22Rv1 (cell line): ENCODE data around the gene RIC3.
A peak's percentile ranks its signal among the peaks of the same experiment; 100 is the strongest.

Experiments
- H3K27ac ChIP-seq: fragments of 450-650 bp; 2 replicates; pipeline ENCODE4 v1.5.1; 2017
- ZFX ChIP-seq: fragments of 450-650 bp; IDR thresholded peaks from 2 replicates; pipeline ENCODE4 v1.6.1; 2017; ENCODE audit warnings: antibody characterized with exemption, borderline replicate concordance
- TF ChIP-seq, protein P1 (sequence below): fragments of 450-650 bp; IDR thresholded peaks from 2 replicates; pipeline ENCODE4 v1.5.1; 2017; ENCODE audit warnings: mild to moderate bottlenecking

RIC3 gene

DNA sequence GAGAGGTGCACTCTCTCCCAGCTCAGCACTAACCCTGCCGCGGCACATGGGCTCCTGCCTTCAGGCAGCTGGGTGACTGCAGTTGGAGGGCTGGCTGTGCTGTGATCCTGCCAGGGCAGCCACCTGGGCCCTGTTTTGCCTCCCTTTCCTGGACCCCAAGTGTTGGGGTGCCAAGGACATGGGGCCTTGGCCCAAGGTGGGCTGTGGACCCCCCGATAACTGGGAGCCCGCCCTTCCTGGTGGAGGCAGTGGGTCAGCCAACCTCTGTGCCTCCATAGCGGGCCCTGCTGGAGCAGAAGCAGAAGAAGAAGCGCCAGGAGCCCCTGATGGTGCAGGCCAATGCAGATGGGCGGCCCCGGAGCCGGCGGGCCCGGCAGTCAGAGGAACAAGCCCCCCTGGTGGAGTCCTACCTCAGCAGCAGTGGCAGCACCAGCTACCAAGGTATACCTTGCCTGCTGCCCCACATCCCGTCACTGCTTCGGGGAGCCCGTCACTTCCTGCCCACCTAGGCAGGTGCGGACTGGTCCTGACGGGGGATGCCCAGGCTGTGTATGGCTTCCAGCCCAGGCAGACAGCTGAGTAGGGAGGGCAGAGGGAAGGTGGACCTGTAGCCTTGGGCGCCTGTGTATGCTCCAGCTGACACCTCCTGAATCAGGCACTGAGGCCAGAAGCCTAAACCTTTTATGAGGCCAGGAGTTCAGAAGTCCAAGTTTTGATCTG is 78.9 kb downstream of the RIC3 start:
- H3K27ac ChIP-seq: no peak overlapping the region
- TF ChIP-seq, protein P1, sequence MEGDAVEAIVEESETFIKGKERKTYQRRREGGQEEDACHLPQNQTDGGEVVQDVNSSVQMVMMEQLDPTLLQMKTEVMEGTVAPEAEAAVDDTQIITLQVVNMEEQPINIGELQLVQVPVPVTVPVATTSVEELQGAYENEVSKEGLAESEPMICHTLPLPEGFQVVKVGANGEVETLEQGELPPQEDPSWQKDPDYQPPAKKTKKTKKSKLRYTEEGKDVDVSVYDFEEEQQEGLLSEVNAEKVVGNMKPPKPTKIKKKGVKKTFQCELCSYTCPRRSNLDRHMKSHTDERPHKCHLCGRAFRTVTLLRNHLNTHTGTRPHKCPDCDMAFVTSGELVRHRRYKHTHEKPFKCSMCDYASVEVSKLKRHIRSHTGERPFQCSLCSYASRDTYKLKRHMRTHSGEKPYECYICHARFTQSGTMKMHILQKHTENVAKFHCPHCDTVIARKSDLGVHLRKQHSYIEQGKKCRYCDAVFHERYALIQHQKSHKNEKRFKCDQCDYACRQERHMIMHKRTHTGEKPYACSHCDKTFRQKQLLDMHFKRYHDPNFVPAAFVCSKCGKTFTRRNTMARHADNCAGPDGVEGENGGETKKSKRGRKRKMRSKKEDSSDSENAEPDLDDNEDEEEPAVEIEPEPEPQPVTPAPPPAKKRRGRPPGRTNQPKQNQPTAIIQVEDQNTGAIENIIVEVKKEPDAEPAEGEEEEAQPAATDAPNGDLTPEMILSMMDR: no peak
- no peak for TF ChIP-seq ZFX

DNA sequence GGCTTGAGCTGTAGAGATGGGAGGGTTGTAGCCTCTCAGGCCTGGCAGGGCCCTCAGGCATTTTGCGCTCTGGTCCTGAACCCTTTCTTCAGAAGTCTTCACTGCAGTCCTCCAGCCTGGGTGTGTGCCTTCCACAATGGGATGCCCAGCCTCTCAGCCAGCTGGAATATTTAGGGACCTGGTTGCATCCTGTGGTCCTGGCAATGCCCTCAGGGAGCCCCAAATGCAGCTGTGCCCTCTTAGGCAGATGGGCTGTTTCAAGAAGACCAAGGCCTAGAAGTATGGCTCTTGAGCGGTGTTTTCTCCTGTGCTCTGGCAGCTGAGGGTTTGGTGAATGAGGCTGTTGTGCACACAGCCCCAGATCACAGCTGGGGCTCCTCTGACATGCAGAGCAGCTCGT is 81.1 kb downstream of the RIC3 start:
- H3K27ac ChIP-seq: no peak overlapping the region
- TF ChIP-seq ZFX: no peak
- TF ChIP-seq, protein P1: no peak

DNA sequence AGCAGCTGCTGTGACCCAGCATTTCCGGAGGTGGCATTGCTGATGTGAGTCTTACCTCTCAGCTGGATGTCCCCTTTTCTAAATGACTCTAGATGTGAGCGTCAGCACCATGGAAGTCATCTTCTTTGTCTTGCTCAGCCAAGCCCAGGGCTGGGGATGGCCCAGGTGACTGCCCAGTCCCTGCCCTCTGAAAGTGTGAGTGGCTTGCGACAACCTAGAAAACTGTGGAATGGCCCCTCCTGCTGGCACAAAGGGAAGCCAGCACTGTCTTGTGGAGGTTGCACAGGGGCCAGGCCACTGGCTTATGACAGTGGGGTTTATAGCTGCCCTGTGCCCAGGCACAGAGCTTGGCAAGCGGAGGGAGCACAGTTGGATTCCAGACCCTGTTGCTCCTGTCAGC is 81.6 kb downstream of the RIC3 start:
- TF ChIP-seq, protein P1: peak; percentile 9; the same call in 1 of the 2 replicates
- no peak for TF ChIP-seq ZFX

DNA sequence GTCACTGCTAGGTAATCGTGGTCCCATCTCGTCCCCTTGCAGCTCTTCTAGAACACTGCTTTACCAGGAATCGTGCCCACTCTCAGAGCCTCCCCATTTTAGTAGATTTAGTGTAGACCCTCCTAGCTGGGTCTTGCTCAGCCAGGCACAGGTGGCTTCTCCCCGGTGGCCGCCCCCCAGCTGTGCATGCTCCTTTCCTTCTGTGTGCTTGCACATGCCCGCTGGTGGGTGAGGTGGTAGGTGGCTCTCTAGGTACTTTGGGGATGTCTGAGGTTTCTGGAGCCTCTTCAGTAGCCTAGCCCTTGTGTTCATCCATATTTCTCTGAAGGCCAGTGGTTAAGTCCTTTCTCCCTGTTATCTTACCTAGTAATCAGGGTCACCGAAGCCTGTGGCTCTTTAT is 82.3 kb downstream of the RIC3 start:
- no peak overlapping the region for H3K27ac ChIP-seq
- no peak for TF ChIP-seq ZFX
- TF ChIP-seq, protein P1: no peak

More for the DNA sequence above, 81.6 kb downstream of the RIC3 start:
- H3K27ac ChIP-seq: no peak overlapping the region

DNA sequence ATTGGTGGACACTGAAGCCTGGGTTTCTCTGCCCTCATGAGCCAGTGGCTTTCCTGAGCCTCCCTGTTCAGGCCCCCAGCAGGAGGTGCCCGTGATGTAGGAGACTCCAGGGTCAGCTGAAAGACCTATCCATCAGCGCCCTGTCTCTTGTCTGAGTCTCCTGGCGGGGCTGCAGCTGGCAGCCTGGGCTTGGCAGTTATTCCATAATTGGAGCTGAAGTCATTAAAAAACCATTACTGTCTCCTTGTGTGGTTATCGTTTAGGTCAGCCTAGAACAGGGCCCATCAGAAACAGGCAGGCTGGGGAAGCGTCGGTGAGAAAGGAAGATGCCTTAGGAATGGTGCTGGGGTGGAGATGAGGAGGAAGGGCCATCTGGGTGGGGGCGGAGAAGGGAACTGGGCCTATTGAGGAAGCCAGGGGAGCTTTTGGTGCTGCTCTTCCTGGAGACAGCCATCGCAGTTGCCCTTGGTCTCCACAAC is 82.8 kb downstream of the RIC3 start:
- H3K27ac ChIP-seq: no peak overlapping the region
- TF ChIP-seq, protein P1: no peak
- no peak for TF ChIP-seq ZFX

DNA sequence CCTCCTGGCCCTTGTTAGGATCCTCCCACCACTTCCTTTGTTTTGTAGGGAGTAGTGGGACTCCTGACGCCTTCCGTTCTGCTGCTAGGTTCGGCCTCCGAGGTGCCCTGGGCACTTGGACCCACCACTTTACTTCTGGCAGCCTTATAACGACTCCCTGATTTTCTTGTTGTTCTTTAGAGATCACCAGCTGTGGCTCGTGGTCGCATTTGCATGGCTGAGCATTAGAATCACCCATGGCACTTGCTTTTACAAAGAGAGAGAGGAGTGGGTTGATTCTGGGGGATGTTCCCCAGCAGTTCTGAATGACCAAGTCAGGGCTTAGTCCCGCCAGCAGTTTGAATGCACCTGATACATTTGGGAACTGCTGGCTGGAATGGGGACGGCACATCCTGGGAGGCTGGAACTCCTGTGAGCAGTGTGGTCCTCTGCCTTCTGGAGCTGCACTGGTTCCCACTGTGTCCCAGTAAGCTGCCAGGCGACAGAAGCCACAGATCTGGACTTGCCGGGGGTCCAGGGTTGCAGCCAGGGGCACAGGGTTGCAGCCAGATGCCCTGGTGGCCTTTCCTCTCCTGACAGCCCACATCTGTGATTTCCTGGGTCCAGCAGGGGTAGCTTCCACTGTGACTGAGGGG is 83.7 kb downstream of the RIC3 start:
- TF ChIP-seq, protein P1: no peak
- no peak for TF ChIP-seq ZFX
- H3K27ac ChIP-seq: no peak overlapping the region

DNA sequence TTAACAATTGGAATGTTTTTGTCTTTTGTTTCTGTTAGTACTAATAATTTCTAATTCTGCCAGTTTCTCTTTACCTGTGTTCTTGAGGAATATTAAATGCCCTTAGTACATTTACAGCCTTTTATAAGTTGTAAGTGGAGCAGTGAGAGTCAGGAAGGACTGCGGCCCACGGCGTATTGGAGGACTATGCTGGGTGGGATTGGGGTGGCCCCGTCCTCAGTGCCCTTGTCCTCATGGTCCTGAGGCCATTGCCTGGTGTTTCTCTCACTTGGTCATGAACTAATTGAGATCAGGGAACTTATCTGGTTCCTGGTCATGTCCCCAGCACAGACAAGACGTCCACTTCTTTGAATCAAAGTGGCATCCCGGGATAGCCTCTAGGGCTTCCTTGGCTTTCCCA is 84.5 kb downstream of the RIC3 start:
- TF ChIP-seq, protein P1: no peak
- TF ChIP-seq ZFX: no peak
- no peak overlapping the region for H3K27ac ChIP-seq
